NK-92 (cell line): ENCODE measurements around the gene SDK2.

ENCODE experiments used
- DNase-seq: peaks from one replicate; lab custom pipeline; 2025; ENCODE audit not compliant: unreplicated experiment; lab: John Stamatoyannopoulos, UW

Gene SDK2

DNA sequence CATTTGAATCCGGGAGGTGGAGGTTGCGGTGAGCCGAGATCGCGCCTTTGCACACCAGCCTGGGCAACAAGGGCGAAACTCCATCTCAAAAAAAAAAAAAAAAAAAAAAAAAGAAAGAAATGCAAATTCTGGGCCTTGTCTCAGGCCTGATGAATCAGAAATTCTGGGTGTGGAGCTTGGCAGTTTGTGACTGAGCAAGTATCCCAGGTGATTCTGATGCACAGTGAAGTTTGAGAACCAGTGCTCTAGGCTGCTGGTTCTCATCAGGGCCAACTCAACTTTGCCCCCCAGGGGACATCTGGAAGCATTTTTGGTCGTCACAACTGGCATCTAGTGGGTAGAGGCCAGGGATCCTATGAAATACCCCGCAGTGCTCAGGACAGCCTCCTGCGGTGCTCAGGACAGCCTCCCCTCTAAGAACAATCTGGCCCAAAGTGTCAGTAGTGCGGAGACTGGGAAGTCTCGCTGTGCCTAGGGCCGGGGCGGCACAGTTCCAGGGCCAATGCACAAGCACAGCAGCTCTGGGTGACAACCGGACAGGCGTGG is 55.9 kb downstream of the SDK2 start:
- no peak for DNase-seq

DNA sequence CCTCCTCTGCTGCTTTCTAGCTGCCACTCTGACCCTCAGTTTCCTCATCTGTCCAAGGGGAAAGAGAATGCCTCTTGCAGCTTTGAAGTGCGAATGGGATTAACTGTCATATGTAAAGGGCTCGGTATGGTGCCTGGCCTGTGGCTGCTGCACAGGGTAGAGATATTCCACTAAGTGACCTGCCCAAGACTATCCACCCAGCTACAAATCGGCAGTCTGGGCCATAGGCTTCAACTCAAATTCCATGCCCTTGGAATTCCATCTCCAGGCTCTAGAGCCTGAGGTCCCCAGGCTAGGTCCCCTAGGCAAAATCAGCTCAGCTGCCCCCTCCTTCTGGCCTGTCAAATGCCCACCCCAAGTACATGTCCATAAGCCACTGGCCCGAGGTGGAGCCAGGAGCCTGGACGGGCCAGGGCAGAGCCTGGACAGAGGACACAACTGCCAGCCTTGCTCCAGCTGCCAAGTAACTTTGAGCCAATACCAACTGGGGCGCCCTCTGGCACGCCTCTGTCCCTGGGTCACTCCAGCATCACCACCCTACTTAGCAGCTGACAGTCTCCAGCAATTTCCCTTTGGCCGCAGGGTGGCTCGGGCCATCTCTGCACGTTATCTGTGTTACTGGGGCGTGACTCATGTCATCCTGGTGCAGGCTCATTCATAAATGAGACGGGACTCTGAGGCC is 57.2 kb downstream of the SDK2 start:
- no peak for DNase-seq

DNA sequence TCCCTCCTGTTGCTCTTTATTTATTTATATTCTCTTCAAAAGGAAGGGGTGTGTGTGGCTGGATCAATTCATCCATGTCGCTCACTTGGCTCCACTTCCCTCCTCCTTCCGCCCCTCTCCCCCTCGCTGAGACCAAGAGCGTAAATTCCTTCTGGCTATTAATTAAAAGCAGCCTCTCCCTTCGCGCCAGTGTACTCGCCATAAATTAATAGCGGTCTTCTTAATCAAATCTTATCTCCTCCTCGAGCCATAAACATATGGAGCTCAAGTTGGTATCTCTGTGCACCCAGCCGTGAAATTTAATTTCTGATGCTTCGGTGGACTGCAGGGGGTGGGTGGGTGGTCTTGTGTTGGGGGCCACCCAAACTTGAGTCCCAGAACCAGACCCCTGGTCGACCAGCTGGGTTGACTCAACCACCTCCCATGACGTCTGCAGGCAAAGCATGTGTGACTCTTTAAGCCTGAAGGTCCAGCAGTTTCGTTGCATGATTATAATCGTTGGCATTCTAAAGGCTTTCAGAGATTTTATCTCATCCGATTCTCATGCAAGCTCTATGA is 57.9 kb downstream of the SDK2 start:
- DNase-seq, result no peak

DNA sequence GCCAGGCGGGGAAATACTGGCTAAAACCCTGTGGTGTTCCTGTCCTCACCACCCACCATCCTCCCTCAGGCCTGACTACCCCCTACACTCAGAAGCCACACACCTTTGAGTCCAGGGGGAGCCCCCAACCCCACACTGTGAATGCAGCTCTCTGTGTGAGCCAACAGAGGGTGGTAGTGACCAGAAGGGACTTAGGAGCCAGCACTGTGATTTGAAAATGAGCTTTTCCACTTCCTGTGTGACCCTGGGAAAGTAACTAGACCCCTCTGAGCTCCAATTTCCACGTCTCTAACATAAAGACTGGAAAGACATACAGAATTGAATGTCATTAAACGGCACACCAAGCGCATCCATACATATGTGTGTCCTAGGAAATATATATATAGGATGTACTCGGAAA is 58.7 kb downstream of the SDK2 start:
- no peak for DNase-seq

DNA sequence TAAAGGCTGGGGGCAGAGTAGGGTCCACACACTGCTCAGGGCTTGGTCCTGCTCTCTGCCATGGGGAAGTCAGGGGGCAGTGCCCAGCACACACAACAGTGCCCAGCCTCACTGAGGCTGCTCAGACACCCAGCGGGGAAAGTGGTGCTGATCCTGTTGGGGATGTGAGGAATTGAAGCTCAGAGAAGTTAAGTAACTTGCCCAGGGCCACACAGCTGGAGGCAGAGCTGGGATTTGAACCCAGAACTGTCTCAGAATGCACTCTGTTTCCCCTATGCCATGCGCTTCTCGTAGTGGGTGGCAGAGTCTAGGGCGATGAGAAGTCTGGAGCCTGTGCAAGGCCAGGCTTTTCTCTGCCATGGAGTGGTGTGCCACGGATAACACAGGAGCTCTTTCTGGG is 59.3 kb downstream of the SDK2 start:
- no peak for DNase-seq

DNA sequence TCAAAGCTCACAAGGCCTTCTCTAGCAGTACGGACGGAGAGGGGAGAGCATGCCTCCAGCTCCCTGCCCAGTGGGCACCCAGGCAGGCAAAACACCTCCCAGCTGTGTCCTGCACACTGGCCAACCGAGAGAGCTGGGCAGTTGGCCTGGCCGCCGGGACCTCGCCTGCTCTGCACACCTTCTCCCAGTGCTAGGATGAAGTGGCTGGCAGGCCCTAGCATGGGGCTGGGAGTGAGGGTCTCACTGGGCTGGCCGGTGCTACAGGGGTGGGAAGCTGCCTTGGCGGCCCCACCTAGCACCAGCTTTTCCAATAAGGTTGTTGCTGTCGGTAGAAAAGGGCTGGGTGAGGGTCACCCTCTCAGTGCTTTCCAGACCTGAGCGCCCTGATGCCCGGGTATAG is 60.2 kb downstream of the SDK2 start:
- no peak for DNase-seq

DNA sequence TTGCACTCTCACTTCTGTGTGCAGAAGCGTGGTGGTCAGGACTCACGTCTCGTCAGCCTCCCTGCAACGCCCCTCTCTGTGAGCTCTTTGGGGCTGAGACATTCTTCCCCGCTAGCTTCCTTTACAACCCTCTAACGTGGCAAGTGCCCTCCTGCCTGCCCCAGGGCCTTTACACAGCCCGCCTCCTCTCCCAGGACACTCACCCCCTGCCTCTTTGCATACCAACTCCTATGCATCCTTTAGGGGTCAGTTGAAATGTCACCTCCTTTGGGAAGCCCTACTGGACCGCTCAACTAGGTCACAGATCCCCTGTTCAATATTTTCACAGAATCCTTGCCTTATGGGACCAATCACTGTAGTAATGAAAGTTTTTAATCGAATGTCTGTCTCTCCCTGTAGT is 61.4 kb downstream of the SDK2 start:
- no peak for DNase-seq

DNA sequence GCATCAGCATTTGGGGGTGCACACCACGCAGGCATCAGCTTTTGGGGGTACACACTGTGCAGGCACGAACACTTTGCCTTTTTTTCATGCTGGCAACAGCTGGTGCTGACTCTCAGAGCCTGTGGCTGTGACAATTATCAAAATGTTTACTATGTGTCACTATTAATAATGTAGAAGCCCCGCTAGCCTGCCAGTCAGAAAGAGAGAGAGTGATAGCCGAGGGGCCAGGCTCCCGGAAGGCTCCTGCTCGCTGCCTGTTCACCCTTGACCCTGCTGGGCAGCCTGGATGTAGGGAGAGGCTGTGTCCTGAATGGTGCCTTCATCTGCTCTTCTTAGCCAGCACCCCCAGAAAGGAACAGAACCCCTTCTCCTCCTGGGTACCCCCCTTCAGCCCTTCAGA is 61.9 kb downstream of the SDK2 start:
- no peak for DNase-seq

DNA sequence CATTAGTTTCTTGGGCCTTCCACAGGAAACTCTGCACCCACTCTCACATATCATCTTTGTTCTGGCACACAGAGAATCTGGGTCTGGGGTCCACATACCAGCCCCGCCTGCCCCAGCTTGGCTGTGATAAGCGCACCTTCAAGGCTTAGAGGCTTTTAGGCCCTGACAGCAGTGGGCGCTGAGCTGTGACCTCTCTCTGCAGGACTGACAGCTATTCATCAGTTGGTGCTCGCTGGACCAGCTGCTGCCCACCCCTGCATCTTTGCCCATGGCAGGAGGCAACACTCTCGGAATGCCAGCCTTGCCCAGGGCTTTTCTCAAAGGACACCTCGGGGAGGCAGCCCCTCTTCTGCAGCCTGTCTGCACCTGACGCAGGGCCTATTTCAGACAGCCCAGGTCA is 62.9 kb downstream of the SDK2 start:
- no peak for DNase-seq

DNA sequence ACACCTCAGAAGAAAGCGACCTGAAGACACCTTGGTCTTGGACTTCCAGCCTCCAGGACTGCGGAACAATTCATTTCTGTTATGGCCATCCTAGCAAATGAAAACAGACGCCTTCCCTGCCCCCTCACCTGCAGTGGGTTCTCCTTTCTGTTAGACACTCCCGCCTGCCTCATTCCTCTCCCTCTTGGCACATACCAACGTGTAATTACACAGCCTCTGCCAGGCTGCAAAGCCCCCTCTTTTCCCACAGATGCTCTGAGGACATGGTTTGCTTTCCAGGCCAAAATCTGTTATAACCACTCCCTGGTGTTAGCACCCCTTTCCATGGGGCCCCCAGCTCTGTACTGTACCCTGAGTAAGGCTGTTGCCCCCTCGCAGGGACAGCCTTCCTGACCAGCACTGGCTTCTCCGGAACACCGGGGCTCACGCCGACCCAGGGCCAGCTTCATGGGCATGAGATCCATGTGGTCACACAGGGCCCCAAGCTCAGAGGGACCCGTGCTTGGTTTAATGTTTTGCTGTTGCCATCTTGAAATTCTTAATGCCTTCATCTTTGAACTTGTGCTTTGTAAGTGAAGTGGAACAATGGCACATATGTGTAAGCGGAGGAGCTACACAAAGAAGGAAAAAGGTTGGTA is 64.1 kb downstream of the SDK2 start:
- DNase-seq, result no peak

DNA sequence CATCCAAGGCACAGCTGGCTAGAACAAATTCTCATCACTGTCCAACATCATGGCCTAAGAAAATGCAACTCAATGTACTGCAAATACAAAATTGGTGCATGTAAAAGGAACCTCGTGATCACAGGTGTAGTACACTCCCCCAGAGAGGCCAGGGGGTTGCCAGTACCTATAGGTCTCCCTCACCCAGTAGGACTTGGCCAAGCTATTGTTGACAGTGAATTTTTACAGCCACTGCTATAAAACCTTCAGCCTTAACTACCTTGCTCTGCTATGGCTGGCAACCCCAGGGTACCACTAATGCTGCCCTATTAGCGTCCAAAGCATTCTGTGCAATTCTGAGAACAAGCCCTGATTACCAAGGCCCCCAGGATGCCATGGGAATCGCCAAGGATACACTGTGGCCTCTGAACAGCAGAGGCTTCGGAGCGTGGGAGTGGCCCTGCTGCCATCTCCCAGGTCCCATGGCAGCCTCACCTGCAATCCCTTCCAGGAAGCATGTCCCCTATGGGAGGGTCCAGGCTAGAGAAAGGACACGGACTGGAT is 67.6 kb downstream of the SDK2 start:
- no peak for DNase-seq

DNA sequence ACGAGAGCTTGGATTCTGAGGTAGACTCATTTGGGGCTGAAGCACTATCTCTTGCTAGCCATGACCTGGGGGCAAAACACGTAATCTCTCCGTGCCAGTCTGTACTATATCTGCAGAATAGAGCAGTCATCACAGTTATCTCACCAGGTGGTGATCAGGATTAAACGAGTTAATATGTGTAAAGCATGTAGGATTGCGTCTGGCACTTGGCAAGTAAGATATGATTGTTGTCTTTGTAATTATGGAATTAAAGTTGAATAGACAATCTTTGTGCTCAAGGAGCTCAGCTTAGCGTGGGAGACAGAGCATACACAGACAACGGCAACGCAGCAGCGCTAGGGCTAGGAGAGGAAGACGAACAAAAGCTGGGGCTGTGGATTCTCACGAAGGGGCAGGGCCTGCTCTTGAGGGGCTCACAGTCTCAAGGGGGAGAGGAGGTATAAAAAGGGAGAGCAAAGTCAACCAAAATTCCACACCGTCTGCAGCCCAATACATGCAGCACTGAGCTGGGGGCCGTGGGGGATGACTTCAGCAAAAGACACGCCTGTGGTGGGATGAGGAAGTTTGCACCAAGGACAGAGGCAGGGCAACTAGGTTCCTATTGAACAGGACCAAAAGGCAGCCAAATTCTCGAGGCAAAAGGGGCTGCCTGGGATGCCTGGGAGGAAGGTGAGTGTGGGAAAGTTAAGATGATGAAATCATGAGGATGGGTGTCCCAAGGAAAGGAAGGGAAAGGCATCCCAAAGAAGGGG is 68.6 kb downstream of the SDK2 start:
- DNase-seq, result no peak

DNA sequence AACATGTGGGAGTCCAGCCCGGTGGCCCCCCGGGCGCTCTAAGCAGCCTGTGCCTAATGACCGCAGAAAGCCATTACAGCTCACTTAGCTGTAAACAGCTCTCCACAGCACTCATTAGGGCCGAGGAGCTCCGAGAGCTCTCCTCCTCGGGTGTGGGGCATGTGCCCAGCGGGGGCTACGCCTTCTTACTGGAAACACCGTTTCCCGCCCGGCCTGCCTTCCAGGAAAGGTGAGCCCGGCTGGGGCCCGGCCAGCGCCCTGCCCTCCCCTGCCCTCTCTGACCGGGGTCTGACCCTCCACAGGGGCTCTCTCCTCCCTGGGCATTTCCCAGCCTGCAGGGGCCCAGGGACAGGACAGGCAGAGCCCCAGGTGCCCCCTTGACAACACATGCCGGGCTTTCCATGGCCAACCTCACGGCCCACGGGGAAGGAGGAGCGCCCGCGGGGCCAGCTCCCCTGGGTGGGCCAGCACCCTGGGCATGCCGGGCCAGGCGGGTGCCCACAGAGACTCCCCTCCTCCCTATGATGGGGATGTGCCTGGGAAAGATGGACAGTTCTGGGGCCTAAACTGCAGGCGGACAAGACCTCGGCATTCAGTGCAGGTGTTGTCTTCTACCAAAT is 72.6 kb downstream of the SDK2 start:
- DNase-seq, result no peak

DNA sequence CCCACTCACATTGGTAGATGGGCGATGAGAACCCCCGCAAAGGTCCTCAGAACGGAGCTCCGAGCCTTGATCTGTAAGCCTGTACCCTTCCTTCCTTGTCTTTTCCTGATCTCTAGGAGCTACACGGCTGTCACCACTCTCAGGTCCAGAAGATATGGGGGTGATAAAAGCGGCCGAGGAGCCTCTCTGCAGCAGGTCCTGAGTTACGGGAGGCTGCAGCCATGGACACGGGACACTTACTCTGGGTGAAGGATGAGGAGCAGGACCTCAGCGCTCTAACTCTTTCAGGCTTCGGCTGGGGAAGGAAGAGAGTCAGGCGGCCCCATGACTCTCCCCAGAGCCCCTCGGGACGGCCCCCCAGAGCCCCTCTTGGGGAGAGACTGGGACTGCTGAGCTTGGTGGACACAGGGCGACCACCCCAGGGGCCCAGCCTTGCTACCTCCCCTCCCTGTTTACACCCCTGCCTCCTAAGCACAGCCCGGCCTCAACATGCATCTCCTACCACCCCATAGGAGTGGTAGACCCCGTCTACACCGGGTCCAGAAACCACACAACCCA is 74.4 kb downstream of the SDK2 start:
- no peak for DNase-seq

DNA sequence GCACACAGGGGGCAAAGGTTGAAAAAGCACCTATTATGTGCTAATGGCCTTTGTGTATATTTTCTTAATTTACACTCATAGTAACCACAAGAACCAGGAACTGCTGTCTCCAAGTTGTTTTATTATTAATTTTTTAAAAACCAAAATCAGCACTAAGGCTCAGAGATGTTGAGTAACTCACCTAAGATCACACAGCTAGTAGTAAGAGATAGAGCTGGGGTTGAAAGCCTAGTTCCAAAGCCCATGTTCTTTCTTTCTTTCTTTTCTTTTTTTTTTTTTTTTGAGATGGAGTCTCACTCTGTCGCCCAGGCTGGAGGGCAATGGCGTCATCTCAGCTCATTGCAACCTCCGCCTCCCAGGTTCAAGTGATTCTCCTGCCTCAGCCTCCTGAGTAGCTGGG is 75.3 kb downstream of the SDK2 start:
- no peak for DNase-seq

DNA sequence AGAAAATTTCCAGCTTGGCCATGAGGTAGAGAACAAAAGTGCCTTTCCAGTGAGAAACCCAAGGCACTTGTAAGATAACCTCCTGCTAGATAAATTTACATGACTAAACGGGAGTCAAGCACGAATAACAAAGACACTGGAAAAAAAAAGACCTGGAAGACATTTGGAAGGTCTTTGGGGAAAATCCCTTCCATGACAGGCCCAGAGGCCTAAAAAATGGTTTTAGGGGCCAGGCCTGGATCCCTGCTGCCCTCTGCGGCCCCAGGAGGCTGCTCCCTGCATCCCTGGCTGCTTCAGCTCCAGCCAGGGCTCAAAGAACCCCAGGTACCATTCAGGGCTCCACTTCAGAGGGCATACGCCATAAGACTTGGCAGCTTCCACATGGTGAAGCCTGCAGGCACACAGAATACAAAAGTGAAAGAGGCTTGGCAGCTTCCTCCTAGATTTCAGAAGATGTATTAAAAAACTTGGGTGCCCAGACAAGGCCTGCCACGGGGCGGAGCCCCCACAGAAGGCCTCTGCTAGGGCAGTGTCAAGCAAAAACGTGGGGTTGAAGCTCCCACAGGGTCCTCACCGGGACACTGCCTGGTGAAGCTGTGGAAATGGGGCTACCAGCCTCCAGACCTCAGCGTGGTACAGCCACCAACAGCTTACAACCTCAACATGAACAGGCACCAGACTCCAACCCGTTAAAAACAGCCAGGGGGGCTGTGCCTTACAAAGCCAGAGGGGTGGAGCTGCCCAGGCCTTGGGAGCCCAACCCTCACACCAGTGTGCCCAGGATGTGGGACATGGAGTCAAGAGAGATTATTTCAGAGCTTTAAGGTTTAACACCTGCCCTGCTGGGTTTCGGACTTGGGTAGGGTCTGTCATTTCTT is 77.1 kb downstream of the SDK2 start:
- no peak for DNase-seq

DNA sequence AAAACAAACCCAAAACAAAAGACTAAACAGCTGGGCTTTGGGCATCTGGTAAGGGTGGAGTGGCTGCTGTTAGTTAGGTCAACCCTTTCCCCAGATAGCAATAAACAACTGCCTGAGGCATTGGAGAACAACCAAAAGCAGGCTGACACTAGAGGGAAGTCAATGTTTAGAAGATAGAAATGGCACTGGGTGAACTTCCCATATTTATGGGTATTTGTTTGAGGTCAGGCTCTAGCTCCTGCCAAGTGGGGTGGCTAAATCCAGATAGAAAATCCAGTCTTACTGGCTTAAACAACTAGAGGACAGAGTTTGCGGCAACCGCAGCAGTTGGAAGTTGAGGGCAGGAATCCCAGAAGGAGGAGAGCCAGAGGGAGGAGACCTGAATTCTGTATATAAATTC is 79.4 kb downstream of the SDK2 start:
- DNase-seq, result no peak

DNA sequence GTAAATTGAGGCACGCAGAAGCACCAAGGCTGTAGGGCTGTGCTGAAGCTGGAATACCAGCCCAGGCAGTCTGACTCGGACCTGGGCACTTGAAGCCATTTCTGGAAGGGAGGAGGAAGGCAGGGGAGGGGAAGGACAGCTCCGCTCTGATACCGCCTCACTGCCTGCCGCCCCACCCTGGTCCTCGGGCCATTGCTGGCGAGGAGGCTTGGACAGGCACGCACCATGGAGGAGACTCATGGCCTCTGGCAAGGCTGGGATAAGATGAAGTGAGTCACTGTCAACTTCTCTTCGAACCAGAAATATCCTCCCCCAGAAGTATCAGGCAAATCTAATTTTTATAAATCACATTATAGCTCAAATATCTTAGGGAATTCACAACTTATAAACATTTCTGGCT is 81.3 kb downstream of the SDK2 start:
- no peak for DNase-seq

DNA sequence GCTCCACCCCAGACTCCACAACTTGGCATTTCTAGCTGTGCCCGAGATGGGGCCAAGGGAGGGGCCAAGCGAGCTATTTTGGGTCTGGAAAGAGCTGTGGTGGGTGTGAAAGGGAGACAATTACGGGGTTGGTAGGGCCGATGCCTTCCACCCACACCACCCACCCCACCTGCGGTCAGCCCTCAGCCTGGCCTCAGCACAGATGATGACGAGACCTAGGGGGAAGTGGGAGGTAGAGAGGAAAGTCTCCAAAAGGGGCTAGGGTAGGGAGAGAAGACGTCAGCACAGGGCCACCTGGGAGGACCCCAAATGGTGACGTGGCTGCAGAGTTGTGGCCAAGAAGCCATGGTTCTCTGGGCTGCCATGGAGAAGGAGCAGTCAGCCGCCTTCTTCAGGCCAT is 83.1 kb downstream of the SDK2 start:
- DNase-seq, result no peak

DNA sequence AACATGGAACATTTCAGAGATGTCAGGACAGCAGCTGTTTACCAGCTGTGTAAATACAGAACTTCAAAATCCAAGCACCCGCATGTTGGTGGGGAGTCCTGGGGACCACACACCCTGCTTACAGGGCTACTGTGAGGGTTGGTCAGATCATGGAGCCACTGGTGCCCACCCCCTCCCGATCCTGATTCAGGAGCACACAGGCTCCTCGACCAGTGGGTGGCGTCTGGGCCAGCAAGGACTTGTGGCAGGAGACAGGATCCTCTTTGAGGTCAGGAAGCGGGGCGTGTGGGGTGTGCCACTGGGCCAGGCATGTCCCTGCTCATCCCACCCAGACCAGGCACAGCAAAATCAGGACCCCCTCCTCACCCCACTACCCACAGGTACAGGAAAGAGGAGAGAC is 83.6 kb downstream of the SDK2 start:
- no peak for DNase-seq
